Measurements from ENCODE around the gene DHX32.
"Not testable (repeated sequence)": the region's sequence is repeated elsewhere in the genome, so short reads cannot be mapped to it uniquely, and the experiment has no call there.

Gene DHX32, protein sequence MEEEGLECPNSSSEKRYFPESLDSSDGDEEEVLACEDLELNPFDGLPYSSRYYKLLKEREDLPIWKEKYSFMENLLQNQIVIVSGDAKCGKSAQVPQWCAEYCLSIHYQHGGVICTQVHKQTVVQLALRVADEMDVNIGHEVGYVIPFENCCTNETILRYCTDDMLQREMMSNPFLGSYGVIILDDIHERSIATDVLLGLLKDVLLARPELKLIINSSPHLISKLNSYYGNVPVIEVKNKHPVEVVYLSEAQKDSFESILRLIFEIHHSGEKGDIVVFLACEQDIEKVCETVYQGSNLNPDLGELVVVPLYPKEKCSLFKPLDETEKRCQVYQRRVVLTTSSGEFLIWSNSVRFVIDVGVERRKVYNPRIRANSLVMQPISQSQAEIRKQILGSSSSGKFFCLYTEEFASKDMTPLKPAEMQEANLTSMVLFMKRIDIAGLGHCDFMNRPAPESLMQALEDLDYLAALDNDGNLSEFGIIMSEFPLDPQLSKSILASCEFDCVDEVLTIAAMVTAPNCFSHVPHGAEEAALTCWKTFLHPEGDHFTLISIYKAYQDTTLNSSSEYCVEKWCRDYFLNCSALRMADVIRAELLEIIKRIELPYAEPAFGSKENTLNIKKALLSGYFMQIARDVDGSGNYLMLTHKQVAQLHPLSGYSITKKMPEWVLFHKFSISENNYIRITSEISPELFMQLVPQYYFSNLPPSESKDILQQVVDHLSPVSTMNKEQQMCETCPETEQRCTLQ

GRCh38 chr10:125881192-125881591, at the start of gene DHX32:
Gene DHX32 (minus strand): TSS chr10:125881292. CDS start chr10:125880824, 468 bp downstream.
- TF ChIP-seq CTCF (IDR thresholded peaks at IDR 0.05; ENCODE audit: low read depth, low read length) = no peak

DNA sequence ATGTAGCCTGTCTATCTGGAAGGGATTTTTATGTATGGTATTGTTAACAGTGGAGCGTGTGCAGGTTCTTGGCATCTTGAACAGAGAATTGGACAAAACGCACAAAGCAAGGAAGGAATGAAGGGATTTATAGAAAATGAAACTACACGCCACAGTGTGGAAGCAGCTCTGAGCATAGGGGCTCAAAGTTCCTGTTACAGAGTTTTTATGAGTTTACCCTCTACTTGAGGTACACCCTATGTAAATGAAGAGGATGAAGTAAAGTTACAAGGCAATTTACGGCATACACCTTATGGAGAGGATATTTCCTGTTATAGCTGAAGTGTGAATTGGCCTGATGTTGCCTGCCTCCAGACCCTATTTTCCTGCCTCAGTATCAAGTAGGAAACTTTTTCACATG, 48.5 kb upstream of the DHX32 start:
- DNase-seq (ENCODE audit: extremely low read depth, low read depth) = no peak
- no peak for TF ChIP-seq CTCF (IDR thresholded peaks at IDR 0.05; ENCODE audit: low read depth, low read length)

More at GRCh38 chr10:125881192-125881591, at the start of gene DHX32:
- no peak for DNase-seq (ENCODE audit: extremely low read depth, low read depth)

- no peak for TF ChIP-seq CTCF (IDR thresholded peaks at IDR 0.05; ENCODE audit: low read depth, low read length)
- DNase-seq (ENCODE audit: extremely low read depth, low read depth) = no peak
Observed at GRCh38 chr10:125928928-125929585, 48.0 kb upstream of the DHX32 start.

- DNase-seq (ENCODE audit: extremely low read depth, low read depth) = not testable (repeated sequence)
Observed at GRCh38 chr10:125927265-125927664, 46.2 kb upstream of the DHX32 start.

- TF ChIP-seq CTCF (IDR thresholded peaks at IDR 0.05; ENCODE audit: low read depth, low read length) = no peak
- DNase-seq (ENCODE audit: extremely low read depth, low read depth) = no peak
Observed at GRCh38 chr10:125926247-125926646, 45.2 kb upstream of the DHX32 start.

GRCh38 chr10:125925262-125925834, 44.3 kb upstream of the DHX32 start:
- no peak for DNase-seq (ENCODE audit: extremely low read depth, low read depth)
- TF ChIP-seq CTCF (IDR thresholded peaks at IDR 0.05; ENCODE audit: low read depth, low read length) = no peak

DNA sequence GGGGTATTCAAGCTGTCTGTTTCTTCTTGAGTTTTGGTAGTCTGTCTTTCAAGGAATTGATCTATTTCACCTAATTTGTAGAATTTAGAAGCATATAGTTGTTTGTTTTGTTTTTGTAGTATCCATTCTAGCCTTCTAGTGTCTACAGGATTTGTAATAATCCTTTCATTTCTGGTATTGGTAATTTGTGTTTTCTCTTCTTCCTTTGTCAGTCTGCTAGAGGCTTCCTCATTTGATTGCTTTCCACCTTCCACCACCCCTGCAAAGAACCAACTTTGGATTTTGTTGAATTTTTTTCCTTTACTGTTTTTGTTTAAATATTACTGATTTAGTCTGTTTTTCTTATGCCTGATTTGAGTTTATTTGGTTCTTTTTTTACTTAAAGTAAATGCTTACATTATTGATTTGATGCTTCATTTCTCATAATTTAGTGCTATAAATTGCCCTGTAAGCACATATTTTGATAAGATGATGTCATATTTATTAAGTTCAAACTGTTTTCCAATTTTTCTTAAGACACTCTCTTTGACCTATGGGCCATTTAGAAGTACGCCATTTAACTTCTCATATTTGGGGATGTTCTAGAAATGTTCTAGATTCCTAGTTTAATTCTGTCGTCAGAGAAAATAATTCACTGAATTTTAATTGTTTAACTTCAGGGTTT, 40.7 kb upstream of the DHX32 start:
- not testable (repeated sequence) for DNase-seq (ENCODE audit: extremely low read depth, low read depth)

GRCh38 chr10:125917704-125918361, 36.7 kb upstream of the DHX32 start:
- not testable (repeated sequence) for DNase-seq (ENCODE audit: extremely low read depth, low read depth)
